ENCODE measurements around the gene GLTPD2. TPM values are rescaled to one million over a fixed set of nuclear protein-coding genes. Genes with fewer than 3 reads are reported as not detected.

GLTPD2 gene
- total RNA-seq, 1 donor from 2014 or later: not detected

Other genes with a start within 250 kb of the GLTPD2 start
- 25.7 TPM for gene MYBBP1A, start 233.6 kb upstream of the GLTPD2 start, total RNA-seq
- gene GGT6, start 228.4 kb upstream of the GLTPD2 start, total RNA-seq: 10.5 TPM
- gene SMTNL2, start 204.4 kb upstream of the GLTPD2 start, total RNA-seq: 174 TPM
- gene ALOX15, start 147.3 kb upstream of the GLTPD2 start, total RNA-seq: 0.31 TPM
- gene PELP1, start 84.8 kb upstream of the GLTPD2 start, total RNA-seq: 43.6 TPM
- 14.6 TPM for gene ARRB2, start 78.3 kb upstream of the GLTPD2 start, total RNA-seq
- gene MED11, start 57.5 kb upstream of the GLTPD2 start, total RNA-seq: 14.9 TPM
- gene ZMYND15, start 49.1 kb upstream of the GLTPD2 start, total RNA-seq: not detected
- gene CXCL16, start 49.0 kb upstream of the GLTPD2 start, total RNA-seq: 4.8 TPM
- gene TM4SF5, start 17.1 kb upstream of the GLTPD2 start, total RNA-seq: not detected
- 13.1 TPM for gene VMO1, start 2.6 kb upstream of the GLTPD2 start, total RNA-seq
- gene PSMB6, start 7.2 kb downstream of the GLTPD2 start, total RNA-seq: 79.1 TPM
- 16.1 TPM for gene PLD2, start 18.2 kb downstream of the GLTPD2 start, total RNA-seq
- 51.4 TPM for gene MINK1, start 44.4 kb downstream of the GLTPD2 start, total RNA-seq
- gene C17orf107, start 110.6 kb downstream of the GLTPD2 start, total RNA-seq: 5.1 TPM
- 3.8 TPM for gene CHRNE, start 114.1 kb downstream of the GLTPD2 start, total RNA-seq
- not detected for gene GP1BA, start 143.3 kb downstream of the GLTPD2 start, total RNA-seq
- 94.6 TPM for gene SLC25A11, start 151.1 kb downstream of the GLTPD2 start, total RNA-seq
- gene RNF167, start 151.3 kb downstream of the GLTPD2 start, total RNA-seq: 20.3 TPM
- gene PFN1, start 159.6 kb downstream of the GLTPD2 start, total RNA-seq: 168 TPM
- gene ENO3, start 162.2 kb downstream of the GLTPD2 start, total RNA-seq: 4,089 TPM
- gene SPAG7, start 178.9 kb downstream of the GLTPD2 start, total RNA-seq: 68.2 TPM
- 8.0 TPM for gene CAMTA2, start 198.7 kb downstream of the GLTPD2 start, total RNA-seq
- gene INCA1, start 208.6 kb downstream of the GLTPD2 start, total RNA-seq: 0.62 TPM
- 97.3 TPM for gene KIF1C, start 209.0 kb downstream of the GLTPD2 start, total RNA-seq
- not detected for gene SLC52A1, start 246.5 kb downstream of the GLTPD2 start, total RNA-seq